ENCODE data around the gene RHOT2.

RHOT2 gene

GRCh38 chr16:669666-670065 lies 1.7 kb downstream of the RHOT2 start:
- in situ Hi-C loops (cut with MboI; ENCODE audit: low sequenced_read_pairs), result no loop called here

DNA sequence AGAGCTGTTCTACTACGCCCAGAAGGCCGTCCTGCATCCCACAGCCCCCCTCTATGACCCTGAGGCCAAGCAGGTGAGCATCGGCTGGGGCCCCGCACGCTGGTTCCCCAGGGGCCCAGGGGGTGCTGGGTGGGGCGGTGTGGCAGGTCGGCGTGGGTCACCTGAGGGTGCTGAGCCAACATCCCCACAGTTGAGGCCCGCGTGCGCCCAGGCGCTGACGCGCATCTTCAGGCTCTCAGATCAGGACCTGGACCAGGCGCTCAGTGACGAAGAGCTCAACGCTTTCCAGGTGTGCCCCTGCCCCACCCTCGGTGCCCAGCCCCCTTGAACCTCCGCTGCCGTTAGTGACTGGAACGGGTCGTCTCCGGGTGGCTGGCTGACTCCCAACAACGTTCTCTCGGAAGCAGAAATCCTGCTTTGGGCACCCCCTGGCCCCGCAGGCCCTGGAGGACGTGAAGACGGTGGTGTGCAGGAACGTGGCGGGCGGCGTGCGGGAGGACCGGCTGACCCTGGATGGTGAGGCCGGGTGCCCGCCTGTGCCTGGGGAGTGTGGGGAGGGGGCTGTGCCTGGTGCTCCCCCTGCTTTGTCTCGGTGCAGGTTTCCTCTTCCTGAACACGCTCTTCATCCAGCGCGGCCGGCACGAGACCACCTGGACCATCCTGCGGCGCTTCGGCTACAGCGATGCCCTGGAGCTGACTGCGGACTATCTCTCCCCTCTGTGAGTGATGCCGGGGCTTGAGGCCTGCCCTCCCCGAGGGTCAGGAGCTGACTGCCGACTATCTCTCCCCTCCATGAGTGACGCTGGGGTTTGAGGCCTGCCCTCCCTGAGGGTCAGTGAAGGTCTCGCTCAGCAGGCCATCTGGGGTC lies 2.8 kb downstream of the RHOT2 start:
- in situ Hi-C loops (cut with MboI; ENCODE audit: low sequenced_read_pairs), result no loop called here

DNA sequence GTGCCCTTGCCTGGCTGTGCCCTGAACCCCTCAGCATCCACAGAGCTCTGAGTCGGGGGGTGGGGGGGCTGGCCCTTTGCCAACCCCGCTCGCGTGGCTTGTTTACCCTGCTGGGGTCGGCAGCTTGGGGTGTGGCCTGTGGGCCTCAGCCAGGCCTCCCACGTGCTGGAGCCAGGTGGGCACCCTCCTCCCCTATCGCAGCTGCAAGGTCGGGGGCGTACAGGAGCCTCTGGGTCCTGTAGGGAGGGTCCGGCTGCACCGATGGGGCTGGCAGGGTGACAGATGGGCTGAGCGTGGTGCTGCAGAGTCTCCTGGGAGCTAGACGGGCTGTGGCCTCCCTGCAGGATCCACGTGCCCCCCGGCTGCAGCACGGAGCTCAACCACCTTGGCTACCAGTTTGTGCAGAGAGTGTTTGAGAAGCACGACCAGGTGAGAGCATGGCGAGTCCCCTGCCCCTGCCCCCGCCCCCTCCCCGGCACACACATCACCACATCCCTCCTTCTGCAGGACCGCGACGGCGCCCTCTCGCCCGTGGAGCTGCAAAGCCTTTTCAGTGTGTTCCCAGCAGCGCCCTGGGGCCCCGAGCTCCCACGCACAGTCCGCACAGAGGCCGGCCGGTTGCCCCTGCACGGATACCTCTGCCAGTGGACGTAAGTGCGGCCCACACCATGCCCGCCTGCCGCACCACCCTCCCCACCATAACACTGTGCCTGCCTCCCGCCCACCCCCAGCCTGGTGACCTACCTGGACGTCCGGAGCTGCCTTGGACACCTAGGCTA lies 3.6 kb downstream of the RHOT2 start:
- in situ Hi-C loops (cut with MboI; ENCODE audit: low sequenced_read_pairs), result no loop called here

DNA sequence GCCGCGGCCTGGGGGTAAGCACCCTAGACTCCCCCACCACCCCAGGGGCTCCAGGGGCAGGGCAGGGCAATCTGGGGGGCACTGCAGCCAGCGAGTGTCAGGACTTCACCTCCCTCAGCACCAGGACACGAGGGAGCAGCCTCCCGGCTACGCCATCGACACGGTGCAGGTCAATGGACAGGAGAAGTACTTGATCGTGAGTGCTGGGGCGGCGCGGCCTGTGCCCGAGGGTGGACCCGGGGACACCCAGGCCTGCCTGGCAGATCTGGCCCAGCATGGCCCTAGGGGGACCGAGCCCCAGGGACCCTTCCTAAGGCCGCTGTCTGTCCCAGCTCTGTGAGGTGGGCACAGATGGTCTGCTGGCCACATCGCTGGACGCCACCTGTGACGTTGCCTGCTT lies 4.4 kb downstream of the RHOT2 start:
- in situ Hi-C loops (cut with MboI; ENCODE audit: low sequenced_read_pairs), result no loop called here

DNA sequence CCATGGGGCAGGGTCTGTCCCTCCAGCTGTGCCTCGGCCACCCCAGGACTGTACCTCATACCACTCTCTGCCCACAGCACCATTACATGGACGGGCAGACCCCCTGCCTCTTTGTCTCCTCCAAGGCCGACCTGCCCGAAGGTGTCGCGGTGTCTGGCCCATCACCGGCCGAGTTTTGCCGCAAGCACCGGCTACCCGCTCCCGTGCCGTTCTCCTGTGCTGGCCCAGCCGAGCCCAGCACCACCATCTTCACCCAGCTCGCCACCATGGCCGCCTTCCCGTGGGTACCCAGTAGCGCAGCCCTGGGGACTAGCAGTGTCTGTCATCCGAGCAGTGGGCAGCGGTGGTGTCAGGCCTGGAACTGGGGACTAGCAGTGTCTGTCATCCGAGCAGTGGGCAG lies 4.9 kb downstream of the RHOT2 start:
- in situ Hi-C loops (cut with MboI; ENCODE audit: low sequenced_read_pairs), result no loop called here

GRCh38 chr16:673399-673991 lies 5.6 kb downstream of the RHOT2 start:
- in situ Hi-C loops (cut with MboI; ENCODE audit: low sequenced_read_pairs), result no loop called here

DNA sequence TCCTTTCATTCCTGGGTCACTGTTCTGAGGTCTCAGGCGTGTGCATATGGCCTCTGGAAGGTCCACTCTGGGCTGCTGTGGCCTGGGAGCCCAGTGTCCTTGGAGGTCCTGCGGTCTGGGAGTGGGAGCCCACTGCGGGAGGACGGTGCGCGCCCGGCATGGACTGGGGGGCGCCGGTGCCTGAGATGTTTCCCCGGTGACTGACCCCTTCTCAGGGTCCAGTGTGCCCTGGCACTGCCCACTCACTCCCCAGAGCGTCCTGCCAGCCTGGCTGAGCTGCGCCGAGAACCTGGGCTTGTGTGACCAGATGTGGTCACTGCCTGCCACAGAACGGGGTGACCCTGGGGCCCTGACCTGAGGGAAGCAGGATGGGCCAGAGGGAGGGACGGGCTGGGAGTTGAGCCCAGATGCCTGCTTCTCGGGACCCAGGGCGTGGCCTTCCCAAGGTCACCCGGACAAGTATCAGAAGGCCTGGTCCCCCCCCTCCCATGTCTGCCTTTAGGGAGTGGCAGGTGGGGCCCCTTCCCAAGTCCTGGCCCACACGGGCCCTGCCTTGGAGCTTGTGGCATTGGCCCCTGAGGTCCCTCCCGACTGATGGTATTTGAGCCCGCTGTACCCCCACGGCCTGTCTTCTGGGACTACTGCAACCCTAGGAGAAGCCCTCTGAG lies 6.4 kb downstream of the RHOT2 start:
- in situ Hi-C loops (cut with MboI; ENCODE audit: low sequenced_read_pairs), result no loop called here

DNA sequence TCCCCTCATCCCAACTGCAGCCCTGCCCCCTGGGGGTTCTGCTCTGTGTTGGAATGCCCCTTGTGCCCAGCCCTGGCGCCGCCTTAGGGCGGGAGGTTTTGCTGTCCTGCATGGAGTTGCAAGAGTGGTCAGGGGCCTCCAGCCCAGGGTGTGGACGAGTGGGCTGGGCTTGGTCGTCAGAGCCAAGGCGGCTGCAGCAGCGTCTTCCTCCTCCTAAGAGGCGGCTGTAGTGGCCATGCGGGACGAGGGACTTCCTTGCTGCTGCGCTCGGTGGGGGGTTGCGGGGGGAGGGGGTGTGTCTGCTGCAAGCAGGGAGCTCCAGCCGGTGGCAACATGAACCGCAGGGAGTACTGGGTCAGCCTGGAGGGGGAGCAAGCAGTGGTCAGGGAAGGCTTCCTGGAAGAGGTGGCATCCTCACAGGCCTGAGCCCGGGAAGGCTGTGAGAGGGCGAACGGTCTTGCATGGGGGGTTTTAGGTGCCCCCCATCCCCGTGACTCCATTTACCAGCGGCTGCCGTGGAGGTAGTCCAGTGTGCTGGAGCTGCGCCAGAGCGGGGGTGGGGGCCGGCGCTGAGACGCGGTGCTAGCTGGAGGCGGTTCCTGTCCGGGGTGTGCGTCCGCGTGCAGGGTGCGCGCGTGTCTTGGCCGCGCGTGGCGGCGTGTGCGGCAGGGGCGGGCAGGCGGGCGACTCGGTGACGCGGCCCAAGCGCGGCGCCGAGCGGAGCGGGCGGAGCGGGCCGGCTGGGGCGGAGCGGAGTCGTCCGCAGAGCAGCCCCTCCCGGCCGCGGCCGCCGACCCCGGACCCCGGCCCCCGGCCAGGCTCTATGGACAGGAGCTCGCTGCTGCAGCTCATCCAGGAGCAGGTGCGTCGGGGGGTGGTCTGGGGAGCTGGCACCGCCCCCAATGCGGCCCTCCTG lies 7.3 kb downstream of the RHOT2 start, which contains the start of gene RHBDL1:
Gene RHBDL1 (plus strand): TSS at position 704 of the 916 bp plus-strand sequence. CDS start 120 bp downstream, at position 824.
- in situ Hi-C loops (cut with MboI; ENCODE audit: low sequenced_read_pairs), result no loop called here

GRCh38 chr16:675884-676564 lies 8.1 kb downstream of the RHOT2 start:
- in situ Hi-C loops (cut with MboI; ENCODE audit: low sequenced_read_pairs), result no loop called here

DNA sequence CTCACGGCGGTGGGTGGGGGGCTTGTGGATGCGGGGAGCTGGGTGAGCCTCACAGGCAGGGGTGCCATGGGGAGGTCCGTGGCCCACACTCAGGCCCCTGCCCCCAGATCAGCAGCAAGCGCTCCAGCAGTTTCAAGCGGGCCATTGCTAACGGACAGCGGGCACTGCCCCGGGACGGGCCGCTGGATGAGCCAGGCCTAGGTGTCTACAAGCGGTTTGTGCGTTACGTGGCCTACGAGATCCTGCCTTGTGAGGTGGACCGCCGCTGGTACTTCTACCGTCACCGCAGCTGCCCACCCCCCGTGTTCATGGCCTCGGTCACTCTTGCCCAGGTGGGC lies 8.6 kb downstream of the RHOT2 start:
- in situ Hi-C loops (cut with MboI; ENCODE audit: low sequenced_read_pairs), result no loop called here

GRCh38 chr16:676913-677312 lies 9.0 kb downstream of the RHOT2 start:
- in situ Hi-C loops (cut with MboI; ENCODE audit: low sequenced_read_pairs), result no loop called here

DNA sequence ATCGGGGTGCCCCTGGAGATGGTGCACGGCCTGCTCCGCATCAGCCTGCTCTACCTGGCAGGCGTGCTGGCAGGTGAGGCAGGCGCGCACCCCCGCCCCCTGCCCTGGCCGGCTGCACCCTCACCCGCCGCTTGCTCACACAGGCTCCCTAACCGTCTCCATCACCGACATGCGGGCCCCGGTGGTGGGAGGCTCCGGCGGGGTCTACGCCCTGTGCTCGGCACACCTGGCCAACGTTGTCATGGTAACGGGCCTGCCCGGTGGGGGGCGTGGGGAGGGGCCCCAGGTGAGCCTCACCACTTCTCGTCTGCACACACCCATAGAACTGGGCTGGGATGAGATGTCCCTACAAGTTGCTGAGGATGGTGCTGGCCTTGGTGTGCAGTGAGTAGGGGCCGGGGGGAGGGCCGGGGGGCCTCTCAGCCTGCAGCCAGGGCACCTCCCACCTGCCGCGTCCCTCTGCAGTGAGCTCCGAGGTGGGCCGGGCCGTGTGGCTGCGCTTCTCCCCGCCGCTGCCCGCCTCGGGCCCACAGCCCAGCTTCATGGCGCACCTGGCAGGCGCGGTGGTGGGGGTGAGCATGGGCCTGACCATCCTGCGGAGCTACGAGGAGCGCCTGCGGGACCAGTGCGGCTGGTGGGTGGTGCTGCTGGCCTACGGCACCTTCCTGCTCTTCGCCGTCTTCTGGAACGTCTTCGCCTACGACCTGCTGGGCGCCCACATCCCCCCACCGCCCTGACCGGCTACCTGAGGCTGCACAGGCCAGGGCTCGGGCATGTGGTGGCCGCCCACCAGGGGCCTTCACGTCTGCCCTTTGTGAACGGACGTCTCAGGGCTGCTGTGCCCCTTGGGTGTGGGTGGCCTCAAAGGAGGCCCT lies 9.6 kb downstream of the RHOT2 start:
- in situ Hi-C loops (cut with MboI; ENCODE audit: low sequenced_read_pairs), result no loop called here

- in situ Hi-C loops (cut with MboI; ENCODE audit: low sequenced_read_pairs), result no loop called here
Measured at GRCh38 chr16:678209-678857, 10.4 kb downstream of the RHOT2 start.

- in situ Hi-C loops (cut with MboI; ENCODE audit: low sequenced_read_pairs), result no loop called here
Measured at GRCh38 chr16:678858-679813, 11.2 kb downstream of the RHOT2 start.

DNA sequence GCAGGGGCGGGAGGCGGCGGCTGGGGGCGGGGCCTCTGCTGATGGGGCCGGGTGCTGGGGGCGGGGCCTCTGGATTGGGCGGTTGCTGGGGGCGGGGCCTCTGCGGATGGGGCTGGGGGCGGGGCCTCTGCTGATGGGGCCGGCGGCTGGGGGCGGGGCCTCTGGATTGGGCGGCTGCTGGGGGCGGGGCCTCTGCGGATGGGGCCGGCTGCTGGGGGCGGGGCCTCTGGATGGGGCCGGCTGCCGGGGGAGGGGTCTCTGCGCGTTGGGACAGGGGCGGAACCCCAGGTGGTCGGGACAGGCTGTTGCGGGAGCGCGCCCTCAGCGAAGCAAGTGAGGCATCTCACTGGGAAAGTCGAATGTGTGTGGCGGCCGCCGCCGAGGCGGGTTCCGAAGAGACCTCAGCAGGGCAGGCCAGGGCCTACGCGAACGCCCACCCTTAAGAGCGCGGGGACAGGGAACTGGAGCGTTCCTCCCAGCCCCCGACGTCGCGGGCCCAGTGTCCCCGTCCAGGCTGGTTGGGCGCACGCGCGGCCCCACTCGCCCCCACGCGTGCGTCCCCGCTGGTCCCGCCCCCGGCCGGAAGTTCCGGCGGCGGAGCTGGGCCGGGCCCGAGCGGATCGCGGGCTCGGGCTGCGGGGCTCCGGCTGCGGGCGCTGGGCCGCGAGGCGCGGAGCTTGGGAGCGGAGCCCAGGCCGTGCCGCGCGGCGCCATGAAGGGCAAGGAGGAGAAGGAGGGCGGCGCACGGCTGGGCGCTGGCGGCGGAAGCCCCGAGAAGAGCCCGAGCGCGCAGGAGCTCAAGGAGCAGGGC lies 12.1 kb downstream of the RHOT2 start, which contains the start of gene STUB1:
Gene STUB1 (plus strand): TSS at position 597 of the 811 bp plus-strand sequence. CDS start 116 bp downstream, at position 713.
- in situ Hi-C loops (cut with MboI; ENCODE audit: low sequenced_read_pairs), result loop anchor here (10.0 kb wide), 1 partner anchor 105 kb away; the partner anchor contains the start of genes CHTF18 and RPUSD1

- in situ Hi-C loops (cut with MboI; ENCODE audit: low sequenced_read_pairs), result loop anchor here (10.0 kb wide), 1 partner anchor 104 kb away; the partner anchor contains the start of genes CHTF18 and RPUSD1
Measured at GRCh38 chr16:680625-680945, 12.7 kb downstream of the RHOT2 start.
